Thoracic aorta (tissue), 2 donors: ENCODE measurements around the gene VSTM4. TPM values are rescaled to one million over a fixed set of nuclear protein-coding genes. Genes with fewer than 3 reads are reported as not detected.

ENCODE experiments used
- ATAC-seq: fragments of 150-250 bp; one replicate; pipeline ENCODE4 v1.8.0; 2017; ENCODE audit warnings: low read depth; ENCODE audit not compliant: insufficient number of reproducible peaks, low FRiP score
- DNase-seq: peaks from one replicate; pipeline ENCODE4 v3.0.0-alpha.2; 2020; ENCODE audit warnings: low spot score
- H3K27ac ChIP-seq, 2 donors: fragments of 200-600 bp; sonication (generic); 1 replicate in 1 of 2; 2 replicates in 1 of 2; pipeline ENCODE4 v1.5.1; 2016; ENCODE audit warnings: mild to moderate bottlenecking in 2 of 2, moderate library complexity in 2 of 2
- H3K27me3 ChIP-seq: fragments of 200-600 bp; sonication (generic); replicated peaks from 2 replicates; pipeline ENCODE4 v1.6.0; 2016; ENCODE audit warnings: mild to moderate bottlenecking; ENCODE audit not compliant: insufficient read depth
- H3K36me3 ChIP-seq: fragments of 200-600 bp; sonication (generic); one replicate; pipeline ENCODE4 v1.5.1; 2016
- H3K4me1 ChIP-seq, 2 donors: fragments of 200-600 bp; sonication (generic); 1 replicate in 1 of 2; 2 replicates in 1 of 2; pipeline versions ENCODE4 v1.5.1 to v1.6.0; 2016; ENCODE audit warnings: low read depth in 2 of 2, mild to moderate bottlenecking in 1 of 2; ENCODE audit not compliant: control insufficient read depth in 1 of 2
- H3K4me3 ChIP-seq: fragments of 200-600 bp; sonication (generic); 2 replicates; pipeline ENCODE4 v1.5.1; 2016; ENCODE audit warnings: mild to moderate bottlenecking
- H3K9me3 ChIP-seq: fragments of 200-600 bp; sonication (generic); 2 replicates; pipeline ENCODE4 v1.5.1; 2016
- total RNA-seq, 2 donors: library from RNA; depleted of rRNA; stranded (reverse); fragments of >200 nt; gene quantifications; one replicate each; pipeline versions ENCODE4 v1.1.0 to v1.2.3, GENCODE V29; 2016
- TF ChIP-seq, protein P1 (sequence below): fragments of 200-600 bp; sonication (generic); IDR thresholded peaks from one replicate; pipeline ENCODE4 v1.5.1; 2019; ENCODE audit warnings: antibody characterized with exemption

The VSTM4 gene
- total RNA-seq, 2 donors from 2014 or later: 24.4 to 46.4 TPM

DNA sequence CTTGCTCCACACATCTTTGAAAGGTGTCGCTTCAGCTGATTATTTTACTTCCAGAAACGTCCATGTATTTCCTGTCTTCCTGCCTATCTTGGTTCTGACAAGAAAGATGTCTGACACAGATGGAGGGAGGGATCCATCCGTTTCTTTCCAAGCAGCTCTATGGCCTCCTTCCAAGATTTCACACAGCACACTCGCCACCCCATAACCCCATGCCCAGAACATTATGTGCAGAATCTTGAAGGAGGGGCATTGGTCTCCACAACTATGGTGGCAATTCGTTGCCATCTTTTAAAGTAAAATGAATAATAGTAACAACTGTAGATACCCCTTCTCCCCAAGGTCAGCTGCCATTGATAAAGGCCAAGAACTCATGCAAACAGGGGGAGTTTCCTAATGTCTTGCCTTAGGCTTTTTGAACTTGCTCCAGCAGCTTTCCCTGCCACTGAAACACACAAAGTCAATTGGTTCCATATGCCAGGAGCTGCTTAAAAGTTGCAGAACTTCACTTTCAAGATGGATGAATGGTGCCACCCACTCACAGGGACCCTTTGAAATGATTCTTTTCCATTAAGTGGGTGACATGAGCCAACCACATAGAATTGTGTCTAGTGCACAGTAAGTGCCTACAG is 60.0 kb downstream of the VSTM4 start:
- H3K4me1 ChIP-seq: peaks cover 5 to 76% of the 10 kb centered on the region in 2 donors
- no peak for ATAC-seq
- TF ChIP-seq, protein P1, sequence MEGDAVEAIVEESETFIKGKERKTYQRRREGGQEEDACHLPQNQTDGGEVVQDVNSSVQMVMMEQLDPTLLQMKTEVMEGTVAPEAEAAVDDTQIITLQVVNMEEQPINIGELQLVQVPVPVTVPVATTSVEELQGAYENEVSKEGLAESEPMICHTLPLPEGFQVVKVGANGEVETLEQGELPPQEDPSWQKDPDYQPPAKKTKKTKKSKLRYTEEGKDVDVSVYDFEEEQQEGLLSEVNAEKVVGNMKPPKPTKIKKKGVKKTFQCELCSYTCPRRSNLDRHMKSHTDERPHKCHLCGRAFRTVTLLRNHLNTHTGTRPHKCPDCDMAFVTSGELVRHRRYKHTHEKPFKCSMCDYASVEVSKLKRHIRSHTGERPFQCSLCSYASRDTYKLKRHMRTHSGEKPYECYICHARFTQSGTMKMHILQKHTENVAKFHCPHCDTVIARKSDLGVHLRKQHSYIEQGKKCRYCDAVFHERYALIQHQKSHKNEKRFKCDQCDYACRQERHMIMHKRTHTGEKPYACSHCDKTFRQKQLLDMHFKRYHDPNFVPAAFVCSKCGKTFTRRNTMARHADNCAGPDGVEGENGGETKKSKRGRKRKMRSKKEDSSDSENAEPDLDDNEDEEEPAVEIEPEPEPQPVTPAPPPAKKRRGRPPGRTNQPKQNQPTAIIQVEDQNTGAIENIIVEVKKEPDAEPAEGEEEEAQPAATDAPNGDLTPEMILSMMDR: no peak
- no peaks in the 10 kb centered on the region for H3K36me3 ChIP-seq
- H3K27me3 ChIP-seq: no peaks in the 10 kb centered on the region
- H3K27ac ChIP-seq: no peak overlapping the region
- no peaks in the 10 kb centered on the region for H3K9me3 ChIP-seq
- no peak for DNase-seq
- no peak overlapping the region for H3K4me3 ChIP-seq

DNA sequence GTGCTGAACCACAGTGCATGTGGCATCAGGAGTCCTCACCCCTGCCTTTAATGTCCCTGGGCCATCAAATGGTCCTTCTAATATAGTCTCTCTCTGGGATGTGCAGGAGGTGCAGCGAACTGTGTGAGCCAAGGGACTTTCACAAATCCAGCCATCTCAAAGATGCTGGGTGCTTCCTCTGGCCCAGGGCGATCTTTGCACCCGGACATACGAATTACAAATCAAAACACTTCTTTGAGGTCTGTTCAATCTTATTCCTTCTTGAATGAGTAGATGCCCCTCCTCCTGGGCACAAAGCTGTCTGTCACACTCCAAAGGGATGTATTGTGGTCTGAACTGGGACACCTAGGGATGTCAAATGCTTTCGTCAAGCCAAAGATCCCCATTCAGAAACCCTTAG is 60.6 kb downstream of the VSTM4 start:
- H3K27me3 ChIP-seq: no peaks in the 10 kb centered on the region
- no peak for ATAC-seq
- H3K4me1 ChIP-seq: peaks cover 5 to 77% of the 10 kb centered on the region in 2 donors
- no peak for DNase-seq
- H3K9me3 ChIP-seq: no peaks in the 10 kb centered on the region
- no peak overlapping the region for H3K27ac ChIP-seq
- no peaks in the 10 kb centered on the region for H3K36me3 ChIP-seq
- H3K4me3 ChIP-seq: no peak overlapping the region
- TF ChIP-seq, protein P1: no peak

DNA sequence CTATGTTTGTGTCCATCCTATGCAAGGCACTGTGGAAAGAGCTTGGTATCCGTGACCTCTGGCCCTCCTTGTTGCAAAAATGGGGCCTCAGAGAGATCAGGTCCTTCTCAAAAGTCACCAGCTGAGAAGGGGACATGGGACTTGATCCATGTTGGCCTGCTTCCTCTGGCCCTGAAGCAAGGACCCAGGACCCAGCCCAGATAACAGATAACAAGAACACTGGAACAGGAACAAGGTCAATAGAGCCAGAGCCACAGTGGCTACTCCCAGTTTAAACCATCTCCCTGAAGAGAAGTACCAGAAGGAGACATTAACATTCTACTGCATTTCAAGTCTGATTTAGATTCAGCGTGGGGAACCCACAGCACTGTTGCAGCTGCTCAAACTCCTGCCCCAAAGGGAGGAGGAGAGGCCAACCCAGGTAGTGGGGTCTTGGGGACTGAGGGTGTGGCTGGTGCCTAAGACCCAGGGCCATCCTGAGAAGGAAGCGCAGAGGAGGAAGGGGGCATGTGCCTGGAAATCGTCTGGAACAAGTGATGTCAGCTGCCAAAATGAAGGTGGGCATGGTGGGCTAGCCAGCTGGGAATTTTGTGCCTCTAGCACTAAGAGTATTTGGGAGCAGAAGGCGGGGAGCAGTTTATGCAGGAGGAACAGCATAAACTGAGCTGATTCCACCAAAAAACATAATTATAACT is 61.2 kb downstream of the VSTM4 start:
- Histone ChIP-seq H3K27ac (no peak overlapping the region), H3K27me3 (no peaks in the 10 kb centered on the region), H3K9me3 (no peaks in the 10 kb centered on the region), H3K4me1 (peaks cover 5 to 73% of the 10 kb centered on the region in 2 donors), H3K36me3 (no peaks in the 10 kb centered on the region), H3K4me3 (no peak overlapping the region)
- TF ChIP-seq, protein P1: no peak
- DNase-seq (no peak), ATAC-seq (no peak)

DNA sequence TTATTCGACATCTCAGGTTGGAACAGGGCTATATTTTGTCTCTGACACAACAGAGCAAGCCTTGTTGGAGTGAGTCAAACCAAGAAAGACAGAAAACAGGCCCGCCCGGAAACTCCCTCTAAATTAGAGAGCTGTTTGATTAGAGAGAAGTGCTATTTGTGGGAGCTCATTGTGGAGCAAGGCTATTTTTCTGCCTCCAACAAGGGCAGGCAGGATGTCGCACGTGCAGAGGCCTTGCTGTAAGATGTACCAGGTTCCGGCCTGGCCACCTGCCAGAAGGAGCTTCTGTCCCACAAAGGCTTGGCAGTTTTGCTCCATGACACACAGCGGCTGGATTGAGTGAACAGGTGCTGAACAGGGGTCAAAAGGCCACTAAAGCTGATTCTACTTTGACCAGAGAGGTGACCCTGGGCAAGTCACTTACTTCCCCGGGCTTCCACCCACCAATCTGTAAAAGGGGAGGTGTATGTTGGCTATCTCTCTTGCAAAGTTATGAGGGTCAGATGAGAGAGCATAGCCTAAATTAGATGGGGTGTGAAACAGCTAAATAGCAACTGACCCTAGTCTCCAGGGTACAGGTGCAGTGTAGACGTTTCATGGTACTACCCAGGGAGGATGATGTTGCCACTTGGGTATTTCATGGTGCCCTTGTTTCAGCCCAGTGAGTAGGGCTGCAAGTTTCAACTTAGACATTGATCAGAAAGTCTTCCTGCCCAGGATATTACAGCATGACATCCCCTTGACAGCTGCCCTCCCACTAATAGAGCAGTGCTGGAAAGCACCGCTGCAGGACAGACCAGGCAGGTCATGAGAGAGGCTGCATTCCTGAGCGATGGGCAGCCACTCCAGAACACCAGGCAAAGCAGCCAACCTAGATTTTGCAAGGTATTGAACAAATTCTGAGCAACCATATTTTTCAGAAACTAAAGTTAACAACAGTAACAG is 62.0 kb downstream of the VSTM4 start:
- peaks cover 5 to 65% of the 10 kb centered on the region in 2 donors for H3K4me1 ChIP-seq
- no peaks in the 10 kb centered on the region for H3K9me3 ChIP-seq
- no peak overlapping the region for H3K27ac ChIP-seq
- TF ChIP-seq, protein P1: no peak
- no peaks in the 10 kb centered on the region for H3K36me3 ChIP-seq
- no peaks in the 10 kb centered on the region for H3K27me3 ChIP-seq
- no peak overlapping the region for H3K4me3 ChIP-seq
- ATAC-seq (no peak), DNase-seq (no peak)

DNA sequence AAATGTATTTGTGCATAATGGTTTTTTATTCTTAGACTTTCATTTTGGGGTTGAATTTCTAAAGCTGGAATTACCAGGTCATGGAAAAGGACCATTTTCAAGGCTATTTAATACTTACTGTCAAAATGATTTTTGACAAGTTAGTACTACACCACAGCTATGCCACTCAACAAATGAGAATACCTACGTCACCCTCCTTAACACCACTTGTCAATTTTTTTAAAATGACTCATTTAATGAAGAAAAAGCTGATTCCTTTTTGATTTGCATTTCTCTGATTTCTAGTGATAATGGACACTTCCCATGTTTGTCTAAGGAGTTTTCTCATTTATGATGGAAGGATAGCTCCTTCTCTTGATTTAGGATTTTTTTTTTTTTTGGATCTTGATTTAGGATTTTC is 63.3 kb downstream of the VSTM4 start:
- H3K4me1 ChIP-seq: peaks cover 5 to 56% of the 10 kb centered on the region in 2 donors
- no peaks in the 10 kb centered on the region for H3K27me3 ChIP-seq
- DNase-seq (no peak), ATAC-seq (no peak)
- H3K4me3 ChIP-seq: no peak overlapping the region
- H3K27ac ChIP-seq: no peak overlapping the region
- H3K36me3 ChIP-seq: no peaks in the 10 kb centered on the region
- TF ChIP-seq, protein P1: no peak
- no peaks in the 10 kb centered on the region for H3K9me3 ChIP-seq
